ENCODE measurements around the gene ACSF3. TPM values are rescaled to one million over a fixed set of nuclear protein-coding genes. Genes with fewer than 3 reads are reported as not detected.

ACSF3 gene
- total RNA-seq, 3 donors from 2014 or later (not counting 1 experiment from before 2014, with no cell fraction given) = 45.0 to 71.4 (median 51.6) TPM

- 93% methylated on average over 24 of the region's 24 CpGs for WGBS (ENCODE audit: insufficient coverage)
- Mint-ChIP-seq H3K36me3 (peaks cover 5% of the 10 kb centered on the region), H3K4me3 (no peak overlapping the region), H3K9me3 (no peaks in the 10 kb centered on the region), H3K4me1 (peaks cover 14 to 16% of the 10 kb centered on the region in 2 donors), H3K27me3 (ENCODE audit: low read depth in 2 of 2) (no peaks in the 10 kb centered on the region), H3K27ac (no peak overlapping the region)
- Histone ChIP-seq H3K4me3 (ENCODE audit: low read length) (no peak overlapping the region), H3K4me1 (ENCODE audit: control insufficient read depth, insufficient read depth, low read length) (peaks cover 14% of the 10 kb centered on the region), H3K36me3 (ENCODE audit: control insufficient read depth, insufficient read depth, low read length) (peaks cover 25% of the 10 kb centered on the region), H3K9me3 (ENCODE audit: control insufficient read depth, insufficient read depth, low read length) (no peaks in the 10 kb centered on the region), H3K27ac (ENCODE audit: low read length) (no peak overlapping the region), H3K27me3 (ENCODE audit: control insufficient read depth, insufficient read depth, low read length) (no peaks in the 10 kb centered on the region)
- TF ChIP-seq CTCF (IDR thresholded peaks at IDR 0.05) = no peak
- intact Hi-C loops (cut with micrococcal nuclease) = no loop called here
- ATAC-seq (no peak), DNase-seq (no peak)
Measured at GRCh38 chr16:89137666-89138512, 44.2 kb downstream of the ACSF3 start.

DNA sequence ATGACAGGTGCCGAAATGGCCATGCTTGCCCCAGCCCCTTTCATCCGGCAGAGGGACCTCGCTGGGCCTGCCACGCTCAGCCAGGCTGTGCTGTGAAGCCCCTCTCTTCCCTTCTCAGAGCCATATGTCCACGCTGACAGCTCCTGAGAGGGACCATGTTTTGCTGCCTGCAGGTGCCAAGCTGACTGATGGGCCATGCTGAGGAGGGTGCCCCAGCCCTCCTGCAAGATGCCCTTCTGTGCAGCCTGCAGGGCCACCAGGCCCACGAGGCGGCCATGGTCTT is 44.8 kb downstream of the ACSF3 start:
- Mint-ChIP-seq H3K36me3 (peaks cover 5% of the 10 kb centered on the region), H3K27ac (no peak overlapping the region), H3K4me3 (no peak overlapping the region), H3K4me1 (peaks cover 14 to 15% of the 10 kb centered on the region in 2 donors), H3K9me3 (no peaks in the 10 kb centered on the region), H3K27me3 (ENCODE audit: low read depth in 2 of 2) (no peaks in the 10 kb centered on the region)
- Histone ChIP-seq H3K9me3 (ENCODE audit: control insufficient read depth, insufficient read depth, low read length) (no peaks in the 10 kb centered on the region), H3K36me3 (ENCODE audit: control insufficient read depth, insufficient read depth, low read length) (peaks cover 27% of the 10 kb centered on the region), H3K27me3 (ENCODE audit: control insufficient read depth, insufficient read depth, low read length) (no peaks in the 10 kb centered on the region), H3K27ac (ENCODE audit: low read length) (no peak overlapping the region), H3K4me3 (ENCODE audit: low read length) (no peak overlapping the region), H3K4me1 (ENCODE audit: control insufficient read depth, insufficient read depth, low read length) (peaks cover 13% of the 10 kb centered on the region)
- ATAC-seq (no peak), DNase-seq (no peak)
- intact Hi-C loops (cut with micrococcal nuclease) = no loop called here
- TF ChIP-seq CTCF (IDR thresholded peaks at IDR 0.05) = no peak
- 96% methylated on average over 7 of the region's 7 CpGs for WGBS (ENCODE audit: insufficient coverage)

DNA sequence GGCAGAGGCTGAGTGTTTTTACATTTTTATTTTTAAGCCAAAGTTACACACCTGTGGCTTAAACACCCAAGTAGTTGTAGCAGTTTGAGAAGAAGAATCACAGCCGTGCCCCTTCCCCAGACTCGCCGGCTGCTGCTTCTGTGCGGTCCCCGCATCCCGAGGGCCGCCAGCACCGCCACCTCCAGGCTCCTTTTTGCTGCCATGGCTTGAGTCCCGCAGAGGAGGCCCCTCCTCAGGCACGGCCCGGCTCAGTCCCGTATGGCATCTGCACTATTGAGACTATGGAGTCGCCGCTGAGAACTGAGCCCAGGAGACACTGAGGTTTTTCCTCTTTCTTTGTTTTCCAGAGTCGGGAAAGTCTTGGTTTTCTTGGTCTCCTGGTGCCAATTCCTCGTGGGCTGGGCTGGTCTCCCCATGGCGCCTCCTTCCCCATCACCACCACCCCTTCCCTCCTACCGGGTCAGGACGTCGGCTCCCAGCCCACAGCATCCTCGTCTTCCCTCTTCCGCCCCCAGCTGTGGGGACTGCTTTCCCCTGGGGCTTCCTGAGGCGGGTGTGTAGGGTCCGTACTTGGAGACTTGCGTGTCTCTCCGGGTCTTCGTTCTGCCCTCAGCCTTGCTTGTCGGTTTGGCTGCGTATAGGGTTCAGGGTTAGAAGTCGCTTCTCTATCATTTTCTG is 45.3 kb downstream of the ACSF3 start:
- H3K4me3 Mint-ChIP-seq = no peak overlapping the region
- no peaks in the 10 kb centered on the region for H3K9me3 ChIP-seq (ENCODE audit: control insufficient read depth, insufficient read depth, low read length)
- H3K36me3 ChIP-seq (ENCODE audit: control insufficient read depth, insufficient read depth, low read length) = peaks cover 22% of the 10 kb centered on the region
- H3K9me3 Mint-ChIP-seq = no peaks in the 10 kb centered on the region
- H3K27ac ChIP-seq (ENCODE audit: low read length) = no peak overlapping the region
- peaks cover 3% of the 10 kb centered on the region for H3K36me3 Mint-ChIP-seq
- no peaks in the 10 kb centered on the region for H3K27me3 ChIP-seq (ENCODE audit: control insufficient read depth, insufficient read depth, low read length)
- H3K4me3 ChIP-seq (ENCODE audit: low read length) = no peak overlapping the region
- 97% methylated on average over 30 of the region's 30 CpGs for WGBS (ENCODE audit: insufficient coverage)
- no peak overlapping the region for H3K27ac Mint-ChIP-seq
- no peak for TF ChIP-seq CTCF (IDR thresholded peaks at IDR 0.05)
- H3K4me1 Mint-ChIP-seq = peaks cover 9 to 10% of the 10 kb centered on the region in 2 donors
- H3K4me1 ChIP-seq (ENCODE audit: control insufficient read depth, insufficient read depth, low read length) = peaks cover 8% of the 10 kb centered on the region
- ATAC-seq (no peak), DNase-seq (no peak)
- H3K27me3 Mint-ChIP-seq (ENCODE audit: low read depth in 2 of 2) = no peaks in the 10 kb centered on the region
- intact Hi-C loops (cut with micrococcal nuclease) = no loop called here

Measured in natural killer cell (primary cell).